GM18951 (cell line): Measurements from ENCODE around the gene CAMTA2.

ENCODE experiments used
- POLR2A ChIP-seq: IDR thresholded peaks from 4 replicates; pipeline ENCODE4 v1.6.1; 2011; ENCODE audit warnings: mild to moderate bottlenecking; ENCODE audit not compliant: insufficient read length, insufficient read depth; ENCODE audit errors: extremely low read depth
- in situ Hi-C: fragments of 300-500 bp; cut with MboI; formaldehyde crosslinking; loops from one replicate; pipeline ENCODE4 v1.12.0; 2022; ENCODE audit warnings: low sequenced_read_pairs, mixed read lengths, inconsistent platforms; ENCODE audit not compliant: unreplicated experiment

The CAMTA2 gene

GRCh38 chr17:4969047-4969550 is 18.4 kb downstream of the CAMTA2 start:
- in situ Hi-C loops = no loop called here
- TF ChIP-seq POLR2A = no peak

- in situ Hi-C loops = no loop called here
- TF ChIP-seq POLR2A = no peak
These were observed 18.9 kb downstream of the CAMTA2 start for GRCh38 chr17:4968486-4969046.

- peak; percentile 76 for TF ChIP-seq POLR2A
- in situ Hi-C loops = no loop called here
These were observed 19.7 kb downstream of the CAMTA2 start, which contains the start of gene SPAG7 for GRCh38 chr17:4967539-4968485. TSS of gene SPAG7 (minus strand) at chr17:4967817. CDS start at chr17:4967804, 13 bp downstream.

- in situ Hi-C loops = no loop called here
- TF ChIP-seq POLR2A = peak; percentile 46
These were observed 20.5 kb downstream of the CAMTA2 start for GRCh38 chr17:4966844-4967538.

GRCh38 chr17:4965311-4965986 is 22.0 kb downstream of the CAMTA2 start:
- in situ Hi-C loops = no loop called here
- TF ChIP-seq POLR2A = no peak

GRCh38 chr17:4960279-4960922 is 27.1 kb downstream of the CAMTA2 start:
- no peak for TF ChIP-seq POLR2A
- in situ Hi-C loops = no loop called here

- no peak for TF ChIP-seq POLR2A
- in situ Hi-C loops = no loop called here
These were observed 28.1 kb downstream of the CAMTA2 start for GRCh38 chr17:4959261-4959965.

- TF ChIP-seq POLR2A = no peak
- in situ Hi-C loops = no loop called here
These were observed 29.4 kb downstream of the CAMTA2 start for GRCh38 chr17:4958102-4958501.

GRCh38 chr17:4956493-4957061 is 30.9 kb downstream of the CAMTA2 start:
- no peak for TF ChIP-seq POLR2A
- in situ Hi-C loops = no loop called here

GRCh38 chr17:4955091-4955490 is 32.4 kb downstream of the CAMTA2 start:
- TF ChIP-seq POLR2A = no peak
- in situ Hi-C loops = no loop called here

- in situ Hi-C loops = no loop called here
- no peak for TF ChIP-seq POLR2A
These were observed 34.0 kb downstream of the CAMTA2 start for GRCh38 chr17:4953451-4953961.
